Left lobe of liver (tissue), 2 donors: ENCODE data around the gene CALY. TPM values are rescaled to one million over a fixed set of nuclear protein-coding genes. Genes with fewer than 3 reads are reported as not detected.
A peak's percentile ranks its signal among the peaks of the same experiment; 100 is the strongest.

ENCODE experiments used
- ATAC-seq: fragments of 200-7000 bp; cut with Tn5 transposase; one replicate; pipeline ENCODE4 v1.9.1; 2020; ENCODE audit warnings: mild to moderate bottlenecking, moderate library complexity
- DNase-seq: peaks from one replicate; pipeline ENCODE4 v3.0.0-alpha.2; 2020; ENCODE audit warnings: low spot score
- total RNA-seq: library from RNA; stranded (reverse); gene quantifications from one replicate; pipeline ENCODE4 v1.2.1, GENCODE V29; 2021
- donor health status: DM: no; HTN: no; CAD: no; lungs with moderate emphysema.
- donor health status: DM: no; HTN: yes; CAD: no.

Gene CALY
- total RNA-seq, 1 donor from 2014 or later: 0.45 TPM

DNA sequence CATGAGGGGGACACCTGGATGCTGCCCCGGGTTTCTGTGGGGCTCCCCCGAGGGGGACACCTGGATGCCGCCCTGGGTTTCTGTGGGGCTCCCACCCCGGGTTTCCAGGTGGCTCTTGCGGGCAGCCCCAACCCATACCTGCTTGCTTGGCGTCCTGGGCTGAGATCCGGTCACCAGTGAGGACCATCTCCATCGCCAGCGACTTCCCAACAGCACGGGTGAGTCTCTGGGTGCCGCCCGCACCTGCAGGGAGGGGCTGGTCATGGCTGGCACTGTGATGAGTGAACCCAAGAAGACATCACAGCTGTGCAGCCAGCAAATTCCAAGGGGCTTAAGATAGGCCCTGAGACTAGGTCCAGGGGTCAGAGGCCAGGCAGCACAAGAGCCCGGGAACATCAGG, 30.1 kb upstream of the CALY start:
- no peak for DNase-seq
- no peak for ATAC-seq

DNA sequence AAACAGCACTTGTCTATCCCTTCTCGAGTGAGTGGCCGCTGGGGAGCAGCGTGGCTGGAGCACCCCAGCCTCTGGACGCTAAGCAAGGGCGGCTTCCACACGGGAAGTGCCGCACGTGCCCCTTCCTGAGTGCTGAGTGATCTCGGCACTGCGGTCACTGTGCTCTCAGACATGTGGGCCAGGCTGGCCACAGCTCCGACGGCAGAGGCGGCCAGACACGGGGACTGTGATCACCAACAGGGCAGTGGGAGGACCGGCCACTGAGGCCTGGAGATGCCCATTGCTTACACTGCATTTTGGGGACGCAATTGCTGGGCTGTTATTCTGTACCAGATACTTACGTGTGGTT, 29.4 kb upstream of the CALY start:
- DNase-seq (no peak), ATAC-seq (peak; percentile 9)

DNA sequence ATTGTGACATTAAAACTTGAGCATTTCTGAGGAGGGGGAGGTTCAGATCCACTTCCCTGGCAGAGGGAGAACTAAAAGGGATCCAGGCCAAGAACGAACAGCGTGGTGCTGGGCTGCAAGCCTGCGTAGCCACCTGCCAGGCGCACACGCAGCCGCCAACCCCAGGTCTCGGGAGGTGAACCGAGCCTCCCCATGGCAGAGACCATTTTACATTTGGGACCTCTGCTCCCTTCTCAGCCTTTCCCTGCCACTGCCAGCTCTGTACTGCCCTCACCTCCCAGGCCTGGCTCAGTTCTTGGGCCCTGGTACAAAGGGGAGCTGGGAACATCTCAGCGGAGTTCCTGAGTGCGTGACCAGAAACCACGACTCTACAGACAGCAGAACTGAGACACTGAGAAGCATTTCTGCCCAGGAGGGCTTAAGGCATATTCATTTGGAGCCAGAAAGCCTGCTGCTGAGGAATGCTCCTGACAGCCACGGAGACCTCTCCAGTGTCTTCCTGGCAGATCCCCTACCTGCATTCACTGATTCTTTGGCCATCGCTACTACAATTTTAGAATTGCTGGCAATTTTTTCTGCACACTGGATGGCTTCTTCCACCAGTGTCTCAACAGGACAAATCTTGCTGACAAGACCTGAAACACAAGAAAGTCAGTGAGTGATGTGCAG, 28.9 kb upstream of the CALY start:
- ATAC-seq (peak; percentile 27), DNase-seq (no peak)

DNA sequence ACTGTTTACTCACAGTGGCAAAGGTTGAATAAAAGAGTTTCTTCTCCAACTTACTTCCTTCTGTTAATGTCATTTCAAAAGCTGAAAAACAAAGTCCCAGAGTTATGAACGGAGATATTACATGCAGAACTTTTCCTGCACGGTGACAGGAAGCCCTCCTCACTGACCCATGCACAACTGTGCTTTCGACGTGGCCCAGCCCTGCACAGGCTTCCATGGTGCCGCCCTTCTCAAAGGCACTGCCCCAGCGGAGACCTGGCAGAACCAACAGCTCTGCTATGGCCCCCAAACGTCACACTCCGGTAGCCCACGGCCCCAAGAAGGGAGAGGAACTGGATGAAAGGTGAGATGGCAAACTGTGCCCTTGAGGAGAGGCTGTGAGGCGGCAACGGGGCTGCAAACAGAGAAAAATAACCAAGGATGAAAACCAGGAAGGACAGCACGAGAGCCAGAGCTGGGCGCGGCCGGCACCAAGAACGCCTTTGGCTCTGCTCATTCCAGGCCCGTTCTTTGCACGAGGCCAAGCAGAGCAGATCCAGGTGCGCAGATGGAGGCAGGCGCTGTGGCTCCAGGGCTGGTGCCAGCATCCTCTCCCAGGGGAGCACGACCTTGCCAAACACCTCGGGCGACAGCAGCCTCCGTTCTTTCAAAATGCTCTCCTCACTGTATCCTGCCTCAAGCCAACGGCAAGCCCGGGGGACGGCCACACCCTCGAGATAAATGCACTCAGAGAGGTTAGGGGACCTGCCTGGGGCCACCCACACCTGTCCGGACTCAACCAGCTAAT, 28.1 kb upstream of the CALY start:
- ATAC-seq (peak; percentile 2), DNase-seq (no peak)

DNA sequence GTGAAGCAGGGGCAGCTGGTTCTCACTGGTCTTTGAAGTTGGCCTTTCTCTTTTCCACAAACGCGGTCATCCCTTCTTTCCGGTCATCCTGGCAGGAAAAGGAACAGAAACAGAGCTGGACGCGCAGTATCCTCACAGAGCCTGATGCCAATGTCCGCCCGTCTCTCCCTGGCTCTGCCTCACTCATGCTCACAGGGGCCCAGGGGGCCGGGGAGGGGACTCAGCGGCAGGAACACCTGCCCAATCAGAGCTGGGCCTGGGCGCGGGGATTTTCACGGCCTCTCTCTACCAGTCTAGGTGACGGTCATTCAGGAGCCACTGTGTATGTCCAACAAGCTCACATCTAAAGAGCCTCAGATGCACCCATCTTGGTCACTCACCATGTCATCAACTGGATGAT, 26.1 kb upstream of the CALY start:
- DNase-seq: no peak
- ATAC-seq: no peak

DNA sequence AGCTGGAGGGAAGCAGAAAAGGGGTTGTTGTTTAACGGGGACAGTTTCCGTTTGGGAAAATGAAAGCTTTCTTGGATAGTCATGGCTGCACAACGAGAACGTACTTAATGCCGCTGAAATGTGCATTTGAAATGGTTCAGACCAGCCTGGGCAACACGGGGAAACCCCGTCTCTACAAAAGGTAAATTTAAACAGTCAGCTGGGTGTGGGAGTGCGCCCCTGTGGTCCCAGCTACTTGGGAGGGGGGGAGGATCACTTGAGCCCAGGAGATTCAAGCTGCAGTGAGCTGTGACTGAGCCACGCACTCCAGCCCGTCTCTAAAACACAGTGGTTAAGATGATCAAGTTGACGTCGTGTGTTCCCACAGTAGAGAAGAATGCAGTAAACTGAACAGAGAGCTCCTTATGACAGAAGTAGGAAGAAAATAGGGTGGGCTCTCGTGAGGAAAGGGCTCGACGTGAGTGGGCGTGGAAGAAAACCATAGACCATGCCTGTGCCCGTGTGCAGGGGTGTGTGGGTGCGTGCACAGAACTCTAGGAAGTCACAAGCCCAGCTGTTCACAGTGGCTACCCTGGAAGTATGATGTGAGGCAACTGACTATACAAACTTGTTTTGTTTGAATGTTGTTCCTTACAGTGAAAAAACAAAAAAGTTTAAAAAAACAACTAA, 25.2 kb upstream of the CALY start:
- DNase-seq: no peak
- no peak for ATAC-seq

DNA sequence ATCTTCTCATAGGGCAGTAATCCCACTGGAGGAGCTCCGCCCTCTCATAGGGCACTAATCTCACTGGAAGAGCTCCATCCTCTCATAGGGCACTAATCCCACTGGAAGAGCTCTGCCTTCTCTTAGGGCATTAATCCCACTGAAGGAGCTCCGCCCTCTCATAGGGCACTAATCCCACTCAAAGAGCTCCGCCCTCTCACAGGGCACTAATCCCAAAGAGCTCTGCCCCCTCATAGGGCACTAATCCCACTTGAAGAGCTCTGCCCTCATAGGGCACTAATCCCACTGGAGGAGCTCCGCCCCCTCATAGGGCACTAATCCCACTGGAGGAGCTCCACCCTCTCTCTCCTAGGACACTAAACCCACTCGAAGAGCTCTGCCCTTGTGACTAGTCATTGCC, 24.5 kb upstream of the CALY start:
- ATAC-seq: no peak
- DNase-seq: no peak

DNA sequence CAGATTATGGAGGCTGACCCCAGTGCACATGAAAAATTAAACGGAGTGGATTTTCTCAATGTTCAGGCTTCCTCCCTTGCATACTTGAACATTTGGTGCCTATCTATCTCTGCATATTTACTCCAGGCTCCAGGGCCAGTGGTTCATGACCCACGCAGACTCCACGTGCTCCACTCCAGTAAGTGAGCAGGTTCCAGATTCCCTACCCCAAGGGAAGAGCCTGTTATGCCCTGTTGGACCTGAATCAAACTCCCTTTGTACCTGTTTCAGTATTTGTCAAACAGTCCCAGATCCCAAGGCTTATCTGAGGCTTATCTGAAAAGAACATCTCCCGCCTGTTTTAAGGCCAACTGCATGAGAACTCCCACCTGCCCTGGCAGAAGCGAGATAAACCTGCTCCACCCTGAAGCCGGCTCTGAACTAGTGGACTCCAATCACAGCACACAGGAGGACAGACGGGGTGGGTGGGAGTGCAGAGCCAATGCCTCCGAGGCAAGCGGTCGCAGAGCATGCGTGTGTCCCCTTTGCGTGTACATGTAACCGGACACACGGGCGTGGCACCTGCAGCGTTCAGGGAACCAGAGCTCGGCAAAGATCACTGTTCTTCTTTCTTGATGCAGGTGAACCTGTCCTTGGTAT, 23.4 kb upstream of the CALY start:
- DNase-seq: peak; percentile 94
- peak; percentile 45 for ATAC-seq

DNA sequence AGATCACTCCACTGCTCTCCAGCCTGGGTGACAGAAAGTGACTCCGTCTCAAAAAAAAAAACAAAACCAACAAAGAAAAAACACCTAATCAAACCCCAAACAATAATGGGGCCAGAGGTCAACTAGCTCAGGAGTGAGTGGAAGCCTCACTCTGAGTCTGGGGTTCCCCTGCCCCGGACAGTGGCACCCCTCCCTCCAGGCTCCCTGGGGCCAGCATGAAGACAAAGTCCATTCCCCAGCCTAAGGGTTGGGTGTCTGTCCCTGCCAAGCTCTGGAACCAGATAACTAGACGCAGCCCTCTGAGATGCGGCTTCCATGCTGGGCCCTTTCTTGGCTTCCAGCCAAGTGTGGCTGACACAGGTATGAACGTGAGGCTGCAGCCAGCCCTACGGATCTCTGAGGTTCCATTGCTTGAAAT, 22.9 kb upstream of the CALY start:
- peak; percentile 24 for ATAC-seq

DNA sequence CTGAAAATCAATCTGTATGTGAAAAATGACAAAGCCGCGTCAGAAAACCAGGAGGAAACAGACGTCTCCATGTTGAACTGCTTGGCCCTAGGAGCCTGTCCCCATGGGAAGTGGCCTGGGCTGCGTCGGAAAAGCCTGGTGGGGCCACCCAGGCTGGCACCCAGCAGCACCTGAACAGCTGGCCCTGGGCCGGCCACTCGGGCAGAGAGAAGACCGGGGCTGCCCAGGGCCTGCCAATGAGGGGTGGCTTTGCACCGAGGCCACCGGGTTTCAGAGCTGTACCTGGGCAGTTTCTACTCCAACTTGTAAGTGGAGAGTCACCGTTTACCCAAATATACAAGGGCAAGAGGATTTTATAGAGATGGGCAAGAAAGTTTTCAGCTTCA, 22.2 kb upstream of the CALY start:
- DNase-seq (no peak), ATAC-seq (peak; percentile 12)

More for the DNA sequence above, 22.9 kb upstream of the CALY start:
- DNase-seq: peak; percentile 85

DNA sequence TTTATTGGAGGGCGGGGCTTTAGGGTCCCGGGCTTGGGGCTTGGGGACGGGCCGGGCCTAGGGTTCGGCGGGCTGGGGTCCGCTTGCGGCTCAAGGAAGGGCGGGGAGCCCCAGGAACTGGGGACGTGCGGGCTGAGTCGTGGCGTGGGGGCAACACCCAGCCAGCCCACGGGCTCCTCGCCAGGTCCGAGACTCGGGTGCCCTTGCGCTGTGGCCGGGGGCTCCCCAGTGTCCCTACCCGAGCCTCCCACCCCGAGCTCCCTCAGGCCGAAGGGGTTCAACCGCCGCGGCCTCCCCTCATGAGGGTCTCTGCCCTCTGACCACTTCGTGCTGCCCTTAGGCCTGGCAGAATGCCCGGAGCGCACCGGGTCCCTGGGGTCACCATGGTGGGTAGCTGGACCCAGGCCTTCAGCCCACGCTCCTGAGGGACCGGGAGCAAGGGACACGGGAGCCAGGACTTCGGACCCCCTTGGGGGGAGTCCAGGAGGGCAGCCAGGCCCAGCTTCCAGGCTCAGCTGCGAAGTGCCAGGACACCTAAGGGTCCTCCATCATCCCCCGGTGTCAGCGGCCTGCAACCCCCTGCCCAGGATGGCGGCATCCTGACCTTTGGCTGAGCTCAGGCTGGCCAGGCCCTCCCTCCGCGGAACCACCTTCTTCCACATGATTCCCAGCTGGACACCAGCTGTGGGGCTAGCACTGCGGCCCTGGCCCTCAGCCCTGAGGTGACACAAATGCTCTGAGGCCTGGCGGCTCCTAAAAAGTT, 21.6 kb upstream of the CALY start:
- DNase-seq (peak; percentile 88), ATAC-seq (peak; percentile 46)

DNA sequence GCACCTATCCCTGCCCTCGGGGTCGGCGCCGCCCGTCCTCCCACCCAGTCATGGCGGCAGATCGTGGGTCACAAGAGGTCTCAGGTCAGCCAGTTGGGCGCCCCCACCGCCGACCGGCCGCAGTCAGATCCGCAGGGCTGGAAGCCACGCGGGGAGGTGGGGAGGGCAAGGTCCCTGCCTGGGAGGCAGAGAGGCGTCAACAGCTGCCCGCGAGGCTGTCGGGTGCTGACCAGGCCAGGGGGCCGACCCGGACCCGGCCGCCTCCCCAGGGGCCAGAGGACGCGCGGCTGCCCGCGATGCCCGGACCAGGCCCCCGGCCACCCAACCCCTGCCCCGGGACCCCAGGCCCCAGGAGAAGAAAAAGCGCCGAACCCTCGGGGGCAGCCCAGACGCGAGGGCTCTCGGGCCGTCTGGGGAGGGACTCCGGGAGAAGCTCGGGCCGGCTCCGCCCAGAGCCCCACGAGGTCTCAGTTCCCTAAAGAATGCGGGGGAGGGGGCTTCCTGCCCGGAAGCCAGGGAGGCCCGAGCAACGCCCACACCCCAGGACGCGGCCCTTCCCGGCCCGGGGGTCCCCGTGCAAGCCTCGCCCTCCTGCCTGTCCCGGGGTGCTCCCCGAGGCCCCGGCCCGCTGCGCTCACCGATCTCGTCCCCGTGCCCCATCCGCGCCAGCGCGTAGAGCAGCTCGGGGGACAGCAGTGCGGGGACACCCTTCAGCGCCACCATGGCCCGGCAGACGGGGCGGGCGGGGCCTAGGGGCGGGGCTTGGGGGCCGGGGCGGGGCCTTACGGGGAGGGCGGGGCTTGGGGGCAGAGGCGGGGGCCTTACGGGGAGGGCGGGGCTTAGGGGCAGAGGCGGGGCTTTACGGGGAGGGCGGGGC, 20.8 kb upstream of the CALY start, which contains the start of gene FUOM:
FUOM (minus strand) TSS at position 735 of the 877 bp plus-strand sequence; CDS start at position 723, 12 bp downstream.
- ATAC-seq: peak; percentile 52
- DNase-seq: peak; percentile 83

DNA sequence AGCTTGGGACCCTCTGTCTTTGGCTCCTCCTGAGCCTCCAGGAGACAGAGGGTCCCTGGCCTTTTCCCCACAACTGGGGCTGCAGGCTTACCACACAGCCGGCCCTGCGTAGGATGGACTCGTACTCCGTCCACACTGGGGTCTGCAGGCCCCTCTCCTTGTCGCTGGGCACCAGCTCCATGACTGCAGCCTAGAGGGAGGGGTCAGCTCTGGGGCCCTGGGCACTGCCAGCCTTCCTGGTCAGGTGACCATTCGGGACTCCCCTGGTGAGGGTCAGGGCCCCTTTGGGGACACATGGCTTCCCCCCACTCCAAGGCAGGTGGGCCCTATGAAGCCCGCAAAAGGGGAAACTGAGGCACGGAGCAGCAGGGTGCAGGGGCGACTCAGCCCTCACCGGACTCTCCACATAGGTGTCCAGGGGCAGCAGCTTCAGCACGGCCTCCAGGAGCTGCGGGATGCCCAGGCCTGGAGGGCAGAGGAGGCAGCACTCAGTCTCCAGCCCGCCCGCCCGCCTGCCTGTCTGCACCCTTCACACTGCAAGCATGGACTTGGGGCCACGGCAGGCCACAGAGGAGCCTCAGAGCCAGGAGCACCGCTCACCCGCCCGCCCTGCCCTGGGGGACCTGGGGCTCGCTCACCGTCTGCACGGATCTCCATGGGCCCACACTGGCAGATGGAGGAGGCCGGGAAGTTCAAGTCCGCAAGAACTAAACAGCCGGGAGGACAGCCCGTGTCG, 20.0 kb upstream of the CALY start:
- ATAC-seq (no peak), DNase-seq (peak; percentile 53)

DNA sequence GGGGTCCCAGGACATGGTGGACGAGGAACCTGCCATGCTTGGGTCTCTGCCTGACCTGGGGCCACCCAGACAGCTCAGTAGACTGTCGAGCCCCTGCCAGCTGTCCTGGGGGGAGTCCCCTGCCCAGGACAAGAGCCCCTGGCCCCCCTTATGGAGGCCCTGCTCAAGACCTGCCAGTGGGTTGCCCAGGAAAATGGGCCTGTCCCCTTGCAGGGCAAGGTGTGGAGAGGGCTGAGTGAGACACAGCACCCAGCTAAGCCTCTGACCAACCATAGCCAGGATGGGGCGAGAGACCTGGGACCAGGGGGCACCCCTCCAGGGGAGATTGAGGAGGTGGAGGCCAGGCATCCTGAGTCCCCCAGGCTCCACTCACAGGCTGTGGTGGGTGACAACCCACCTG, 19.3 kb upstream of the CALY start:
- DNase-seq: peak; percentile 48
- ATAC-seq: no peak

DNA sequence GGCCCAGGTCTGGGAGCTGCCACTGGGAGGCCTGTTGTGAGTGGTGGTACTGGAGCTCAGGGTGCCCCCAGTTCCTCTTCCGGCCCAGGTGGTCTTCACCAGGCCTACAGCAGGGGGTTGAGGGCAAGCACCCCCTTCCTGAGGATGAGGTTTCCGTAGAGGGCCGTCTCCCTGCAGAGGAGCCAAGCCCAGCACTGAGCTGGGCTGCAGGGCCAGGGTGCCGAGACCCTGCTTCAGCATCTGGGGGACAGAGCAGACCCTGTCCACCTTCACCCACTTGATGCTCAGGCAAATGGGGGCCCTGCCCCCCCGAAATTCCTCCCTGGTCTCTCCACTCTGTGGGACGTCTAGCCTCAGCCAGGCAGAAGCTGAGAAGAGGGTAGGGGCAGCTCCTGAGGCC, 18.6 kb upstream of the CALY start:
- DNase-seq (no peak), ATAC-seq (no peak)

DNA sequence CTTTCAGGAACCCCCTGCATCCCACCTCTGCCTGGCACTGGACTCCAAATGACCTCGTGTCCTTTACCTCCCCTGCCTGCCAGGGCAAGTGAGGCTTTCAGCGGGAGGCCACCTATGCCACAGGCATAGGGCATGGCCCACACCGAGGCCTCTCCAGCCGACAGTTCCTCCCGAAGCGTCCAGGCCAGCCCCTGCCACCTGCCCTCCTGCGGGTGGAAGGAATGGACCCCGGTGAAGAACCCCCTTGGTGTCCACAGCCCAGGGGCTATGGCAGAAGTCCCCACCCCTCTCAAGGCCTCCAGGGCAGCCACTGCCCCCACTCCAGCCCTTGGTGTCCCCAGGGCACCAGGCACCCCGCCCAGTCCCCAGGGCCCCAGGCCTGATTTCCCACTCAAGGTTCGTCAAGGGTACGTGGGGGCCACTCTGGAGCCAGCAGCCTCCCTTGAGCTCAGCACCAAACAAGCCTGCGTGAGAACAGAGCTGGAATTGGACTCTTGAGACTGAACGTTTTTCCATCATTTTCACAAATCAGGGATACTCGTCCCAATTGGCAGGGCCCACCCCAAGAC, 18.1 kb upstream of the CALY start:
- no peak for ATAC-seq
- peak; percentile 53 for DNase-seq

DNA sequence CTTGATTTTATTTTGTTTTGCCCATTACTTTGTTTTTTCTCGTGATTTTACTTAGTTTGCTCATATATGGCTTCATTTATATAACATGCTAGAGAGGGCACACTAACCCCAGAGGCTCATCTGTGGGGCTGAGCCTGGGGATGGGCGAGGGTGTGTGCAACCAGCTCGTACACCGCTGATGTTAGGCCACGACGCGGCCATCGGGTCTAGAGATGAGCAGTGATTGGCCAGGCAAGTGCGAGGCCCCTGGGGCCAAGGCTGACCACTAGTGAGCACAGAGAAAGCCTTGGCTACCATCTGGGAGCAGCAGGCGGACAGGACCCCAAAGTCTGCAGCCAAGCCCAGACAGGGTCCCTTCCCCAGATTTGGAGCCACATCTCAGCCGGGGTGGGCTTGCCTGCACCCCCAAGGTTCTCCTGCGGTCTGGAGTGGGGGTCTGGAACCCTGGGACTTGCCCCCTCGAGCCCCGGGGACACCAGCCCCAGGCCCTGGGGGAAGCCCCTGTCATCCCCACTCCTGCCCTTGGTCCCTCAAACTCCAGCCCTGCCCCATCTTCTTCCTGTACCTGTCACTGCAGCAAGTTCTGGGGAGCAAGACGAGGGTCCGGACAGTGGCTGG, 17.4 kb upstream of the CALY start:
- peak; percentile 49 for DNase-seq
- ATAC-seq: no peak
